BLaER1 (cell line): Measurements from ENCODE around the gene CAMK2A.

Experiments
- H3K27ac ChIP-seq: shearing (Covaris generic); formaldehyde crosslinking; 2 replicates; pipeline ENCODE4 v1.8.1; 2022
- H3K27me3 ChIP-seq: shearing (Covaris generic); formaldehyde crosslinking; 2 replicates; pipeline ENCODE4 v1.8.1; 2022
- H3K36me3 ChIP-seq: shearing (Covaris generic); formaldehyde crosslinking; 2 replicates; pipeline ENCODE4 v1.8.1; 2022
- H3K4me1 ChIP-seq: shearing (Covaris generic); formaldehyde crosslinking; 2 replicates; pipeline ENCODE4 v1.8.1; 2022
- H3K4me2 ChIP-seq: shearing (Covaris generic); formaldehyde crosslinking; 2 replicates; pipeline ENCODE4 v1.8.1; 2022
- H3K4me3 ChIP-seq: shearing (Covaris generic); formaldehyde crosslinking; 2 replicates; pipeline ENCODE4 v1.8.1; 2022
- H3K9ac ChIP-seq: shearing (Covaris generic); formaldehyde crosslinking; 2 replicates; pipeline ENCODE4 v1.8.1; 2022
- H3K9me3 ChIP-seq: shearing (Covaris generic); formaldehyde crosslinking; 2 replicates; pipeline ENCODE4 v1.8.1; 2022
- H4K20me1 ChIP-seq: shearing (Covaris generic); formaldehyde crosslinking; 2 replicates; pipeline ENCODE4 v1.8.1; 2022
- Cebpa-rat ChIP-seq: shearing (Covaris generic); IDR thresholded peaks from 2 replicates; pipeline ENCODE4 v1.8.1; 2022

Gene CAMK2A

DNA sequence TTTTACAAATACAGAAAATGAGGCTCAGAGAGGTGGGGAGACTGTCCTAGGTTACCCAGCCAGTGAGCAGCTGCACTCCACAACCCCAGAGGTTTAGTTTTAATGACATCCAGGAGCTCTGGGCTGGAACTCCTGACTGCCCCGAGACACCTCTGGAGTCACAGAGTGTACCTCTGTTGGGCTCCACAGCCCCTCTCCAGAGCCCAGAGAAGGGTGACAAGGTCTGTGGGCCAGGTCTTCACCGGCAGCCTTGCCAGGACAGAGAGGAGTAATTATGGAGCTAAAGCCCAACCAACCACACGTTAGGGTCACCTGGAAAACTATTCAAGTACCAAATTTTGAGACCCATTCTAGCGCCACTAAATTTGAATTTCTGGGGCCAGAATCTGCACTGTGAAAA lies 111.9 kb downstream of the CAMK2A start:
- Histone ChIP-seq H3K36me3 (no peaks in the 10 kb centered on the region), H3K9ac (no peak overlapping the region), H3K27me3 (no peaks in the 10 kb centered on the region), H4K20me1 (no peaks in the 10 kb centered on the region), H3K4me3 (no peak overlapping the region), H3K9me3 (no peaks in the 10 kb centered on the region), H3K4me2 (no peak overlapping the region), H3K4me1 (peaks cover 33% of the 10 kb centered on the region), H3K27ac (no peak overlapping the region)
- no peak for TF ChIP-seq Cebpa-rat

DNA sequence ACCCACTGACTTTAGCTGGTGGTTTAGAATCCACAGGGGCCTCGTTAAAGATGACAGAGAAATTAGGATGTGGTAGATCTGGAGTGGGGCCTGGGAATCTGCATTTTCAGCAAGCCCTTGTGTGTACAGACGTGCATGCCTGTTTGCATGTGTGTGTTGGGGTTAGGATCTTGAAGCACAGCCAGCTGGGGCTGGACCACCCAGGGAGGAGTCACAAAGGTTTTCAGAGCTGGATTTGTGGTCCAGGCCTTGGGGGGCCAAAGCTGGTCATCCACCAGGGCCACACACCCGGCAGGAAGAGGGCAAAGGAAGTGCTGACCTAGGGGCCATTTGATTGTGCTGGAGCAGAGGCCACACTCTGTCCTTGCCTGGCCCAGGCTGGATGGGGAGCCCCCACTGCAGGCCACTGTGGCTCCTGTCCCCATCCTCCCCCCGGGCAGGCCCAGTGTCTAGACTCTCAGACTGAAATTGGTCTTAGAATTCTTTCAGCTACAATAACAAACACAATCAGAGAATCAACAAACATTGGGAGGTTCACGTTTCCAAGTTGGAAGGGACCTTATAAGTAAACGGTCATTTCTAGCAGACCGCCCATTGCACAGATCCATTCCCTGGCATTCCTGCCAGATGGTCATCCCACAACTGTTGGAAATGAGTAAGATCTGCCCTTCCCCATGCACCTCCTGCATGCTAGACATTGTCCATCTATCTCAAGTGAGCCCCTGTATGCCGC lies 112.7 kb downstream of the CAMK2A start:
- no peak overlapping the region for H3K9ac ChIP-seq
- H4K20me1 ChIP-seq = no peaks in the 10 kb centered on the region
- H3K4me2 ChIP-seq = peak overlapping the region; percentile 51
- H3K4me3 ChIP-seq = no peak overlapping the region
- peaks cover 33% of the 10 kb centered on the region for H3K4me1 ChIP-seq
- H3K36me3 ChIP-seq = no peaks in the 10 kb centered on the region
- no peak for TF ChIP-seq Cebpa-rat
- no peaks in the 10 kb centered on the region for H3K9me3 ChIP-seq
- H3K27ac ChIP-seq = 0 out of 2 replicates have a peak overlapping the region, but pooled peaks have one; percentile 6
- no peaks in the 10 kb centered on the region for H3K27me3 ChIP-seq

DNA sequence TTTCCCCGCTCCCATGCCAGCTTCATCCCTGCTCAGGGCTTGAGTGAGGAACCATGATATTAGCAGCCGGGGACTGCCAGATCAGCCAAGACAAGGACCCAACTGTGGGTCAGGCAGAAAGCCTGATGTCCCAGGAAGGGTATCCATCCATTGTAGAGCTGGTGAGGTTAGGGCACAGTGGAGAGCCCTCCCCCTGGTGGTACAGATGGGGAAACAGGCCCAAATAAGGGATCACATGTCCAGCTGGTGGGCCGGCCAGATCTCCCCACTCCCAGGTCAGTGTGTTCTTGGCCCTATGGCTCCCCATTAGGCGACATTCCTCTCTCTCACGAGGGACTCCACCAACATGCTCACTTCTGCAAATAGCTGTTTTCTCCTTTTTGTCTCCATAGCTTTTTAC lies 114.0 kb downstream of the CAMK2A start:
- Histone ChIP-seq H3K9ac (no peak overlapping the region), H3K4me3 (no peak overlapping the region), H3K36me3 (no peaks in the 10 kb centered on the region), H3K4me2 (no peak overlapping the region), H3K9me3 (no peaks in the 10 kb centered on the region), H4K20me1 (no peaks in the 10 kb centered on the region), H3K27me3 (no peaks in the 10 kb centered on the region), H3K4me1 (peaks cover 27% of the 10 kb centered on the region), H3K27ac (no peak overlapping the region)
- TF ChIP-seq Cebpa-rat = no peak

DNA sequence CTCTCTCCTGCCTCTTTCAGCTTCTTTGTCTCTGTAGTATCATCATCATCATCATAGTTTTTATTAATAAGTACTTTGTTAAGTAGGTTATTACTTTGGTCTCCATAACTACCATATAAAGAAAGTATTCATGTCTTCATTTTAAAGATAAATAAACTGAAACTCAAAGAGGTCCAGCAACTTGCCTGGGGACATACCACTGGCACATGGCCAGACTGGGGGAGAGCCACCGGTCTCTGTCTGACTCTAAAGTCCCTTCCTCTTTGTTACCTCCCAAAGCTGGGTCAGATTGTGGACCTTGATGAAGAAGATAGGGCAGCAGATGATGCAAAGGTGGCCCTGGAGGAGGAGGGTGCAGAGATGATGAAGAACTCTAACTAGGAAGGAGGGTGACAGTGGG lies 114.5 kb downstream of the CAMK2A start:
- peaks cover 24% of the 10 kb centered on the region for H3K4me1 ChIP-seq
- TF ChIP-seq Cebpa-rat = no peak
- H3K4me3 ChIP-seq = no peak overlapping the region
- H3K9me3 ChIP-seq = no peaks in the 10 kb centered on the region
- no peak overlapping the region for H3K27ac ChIP-seq
- no peak overlapping the region for H3K9ac ChIP-seq
- H4K20me1 ChIP-seq = no peaks in the 10 kb centered on the region
- H3K4me2 ChIP-seq = no peak overlapping the region
- H3K27me3 ChIP-seq = no peaks in the 10 kb centered on the region
- no peaks in the 10 kb centered on the region for H3K36me3 ChIP-seq

DNA sequence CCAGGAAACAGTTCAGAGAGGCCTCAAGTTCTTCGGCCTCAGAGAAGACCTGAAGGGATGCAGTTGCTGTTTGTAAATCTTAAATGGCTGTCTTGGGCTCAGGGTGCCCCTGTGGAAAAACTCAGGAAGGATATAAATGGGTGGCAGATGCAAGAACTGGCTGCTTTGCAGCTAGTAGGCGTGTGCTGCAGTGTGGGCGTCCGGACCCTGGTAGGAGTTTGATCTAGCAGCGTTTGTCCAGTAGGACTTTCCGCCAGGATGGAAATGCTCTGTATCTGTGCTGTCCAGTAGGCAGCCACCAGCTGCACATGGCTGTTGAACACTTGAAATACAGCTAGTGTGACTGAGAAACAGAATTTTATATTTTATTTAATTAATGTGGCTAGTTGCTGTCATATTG lies 115.3 kb downstream of the CAMK2A start:
- Histone ChIP-seq H3K4me1 (peaks cover 24% of the 10 kb centered on the region), H3K27me3 (no peaks in the 10 kb centered on the region), H3K9me3 (no peaks in the 10 kb centered on the region), H3K36me3 (no peaks in the 10 kb centered on the region), H3K9ac (no peak overlapping the region), H3K4me2 (peak overlapping the region; percentile 40), H3K4me3 (no peak overlapping the region), H3K27ac (no peak overlapping the region), H4K20me1 (no peaks in the 10 kb centered on the region)
- TF ChIP-seq Cebpa-rat = no peak

DNA sequence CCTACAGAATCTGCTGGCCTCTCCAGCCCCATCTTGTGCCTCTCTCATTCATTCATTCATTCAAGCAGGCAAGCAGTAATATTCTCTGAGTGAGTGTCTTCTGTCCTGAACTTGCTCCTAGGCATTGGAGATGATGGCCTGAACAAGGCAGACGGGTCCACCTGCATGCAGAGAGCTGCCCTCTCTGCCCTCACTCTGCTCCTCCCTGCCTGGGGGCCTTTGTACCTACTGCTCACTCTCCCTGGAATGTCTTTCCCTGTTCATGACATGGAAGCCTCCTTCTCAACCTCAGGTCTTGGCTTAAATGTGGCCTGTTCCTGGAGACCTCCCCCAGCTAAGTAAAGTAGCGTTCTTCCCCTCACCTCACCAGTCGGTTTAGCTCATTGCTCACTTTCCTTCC lies 116.4 kb downstream of the CAMK2A start:
- Histone ChIP-seq H3K9ac (no peak overlapping the region), H3K27me3 (no peaks in the 10 kb centered on the region), H3K4me3 (no peak overlapping the region), H3K4me2 (no peak overlapping the region), H3K27ac (no peak overlapping the region), H4K20me1 (no peaks in the 10 kb centered on the region), H3K9me3 (no peaks in the 10 kb centered on the region), H3K4me1 (peaks cover 30% of the 10 kb centered on the region), H3K36me3 (no peaks in the 10 kb centered on the region)
- no peak for TF ChIP-seq Cebpa-rat

DNA sequence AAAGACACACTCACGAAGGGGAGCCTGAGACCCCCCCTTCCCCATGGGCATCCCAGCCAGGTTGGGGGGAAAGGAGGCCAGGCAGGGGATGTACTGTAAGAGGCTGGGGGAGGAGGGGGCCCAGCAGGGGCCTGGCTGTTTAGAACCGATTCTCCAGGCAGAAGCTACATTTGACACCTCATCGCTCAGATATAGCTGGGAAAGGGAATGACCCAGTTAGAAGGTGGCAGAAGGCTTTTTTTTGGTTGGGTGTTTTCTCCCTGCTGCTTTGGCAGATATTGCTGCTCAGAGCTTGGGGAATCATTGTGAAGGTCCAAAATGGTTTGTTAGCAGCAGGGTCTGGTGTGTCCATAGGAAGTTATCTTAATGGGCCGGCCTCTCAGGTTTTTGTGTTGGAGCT lies 117.0 kb downstream of the CAMK2A start:
- no peak overlapping the region for H3K4me3 ChIP-seq
- no peaks in the 10 kb centered on the region for H3K9me3 ChIP-seq
- no peaks in the 10 kb centered on the region for H4K20me1 ChIP-seq
- H3K36me3 ChIP-seq = no peaks in the 10 kb centered on the region
- H3K4me1 ChIP-seq = peaks cover 30% of the 10 kb centered on the region
- no peaks in the 10 kb centered on the region for H3K27me3 ChIP-seq
- no peak overlapping the region for H3K4me2 ChIP-seq
- no peak for TF ChIP-seq Cebpa-rat
- H3K9ac ChIP-seq = no peak overlapping the region
- H3K27ac ChIP-seq = no peak overlapping the region

DNA sequence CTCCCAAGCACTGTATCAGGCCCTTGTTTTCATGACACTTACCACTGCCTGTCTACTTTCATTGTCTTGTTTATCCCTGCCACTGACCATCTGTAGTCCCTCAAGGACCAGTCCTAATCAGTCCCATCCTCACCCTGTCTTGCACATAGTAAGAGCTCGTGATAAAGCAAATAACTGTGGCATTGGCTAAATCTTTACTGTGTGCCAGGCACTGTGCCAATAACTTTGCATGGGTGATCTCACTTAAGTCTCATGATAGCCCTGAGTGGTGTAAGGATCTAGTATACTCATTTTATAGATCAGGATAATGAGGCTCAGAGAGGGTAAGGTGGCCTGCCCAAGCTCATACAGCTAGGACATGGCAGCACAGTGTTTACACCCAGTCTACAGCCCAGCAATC lies 117.4 kb downstream of the CAMK2A start:
- H3K9ac ChIP-seq = no peak overlapping the region
- no peak overlapping the region for H3K4me3 ChIP-seq
- no peak overlapping the region for H3K27ac ChIP-seq
- H4K20me1 ChIP-seq = no peaks in the 10 kb centered on the region
- H3K27me3 ChIP-seq = no peaks in the 10 kb centered on the region
- no peak for TF ChIP-seq Cebpa-rat
- H3K4me1 ChIP-seq = peaks cover 30% of the 10 kb centered on the region
- no peak overlapping the region for H3K4me2 ChIP-seq
- H3K9me3 ChIP-seq = no peaks in the 10 kb centered on the region
- H3K36me3 ChIP-seq = no peaks in the 10 kb centered on the region
